OCI-LY3 (cell line): Measurements from ENCODE around the gene ACE.

Experiments
- CTCF ChIP-seq: fragments of 200-600, 300-600 bp; sonication (generic); IDR thresholded peaks from 2 replicates; pipeline ENCODE4 v1.5.1; 2014; ENCODE audit warnings: antibody characterized with exemption, low read length, low read depth
- EZH2phosphoT487 ChIP-seq: fragments of 200-600 bp; shearing (Covaris generic); IDR thresholded peaks from 2 replicates; pipeline ENCODE4 v1.6.1; 2018; ENCODE audit warnings: antibody characterized with exemption, mixed run types, low read depth

- TF ChIP-seq CTCF (no peak), EZH2phosphoT487 (no peak)
Measured at GRCh38 chr17:63534078-63534570, 57.3 kb downstream of the ACE start.
